GM19438 (cell line): ENCODE results near the gene SMIM38.
"Not testable (repeated sequence)": the region's sequence is repeated elsewhere in the genome, so short reads cannot be mapped to it uniquely, and the experiment has no call there.

Experiments used
- ATAC-seq: cut with Tn5 transposase; IDR thresholded peaks from one replicate; pipeline ENCODE4 v1.9.1; 2021; ENCODE audit warnings: low read depth; ENCODE audit not compliant: unreplicated experiment

The SMIM38 gene

GRCh38 chr11:69121621-69122325, 34.0 kb upstream of the SMIM38 start:
- ATAC-seq: no peak

DNA sequence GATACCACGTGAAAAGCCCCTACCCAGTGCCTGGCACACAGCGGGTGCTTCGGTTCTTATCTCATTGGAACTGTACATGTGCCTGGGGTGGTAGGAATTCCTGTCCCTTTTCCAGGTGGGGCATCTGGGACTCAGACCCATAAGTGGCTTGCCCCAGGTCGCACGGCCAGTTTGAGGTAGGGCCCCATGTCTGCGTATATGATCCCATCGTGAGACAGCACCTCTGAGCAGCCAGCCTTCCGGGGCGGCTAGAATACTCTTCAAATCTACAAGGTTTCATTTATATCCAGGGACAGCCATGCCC, 33.5 kb upstream of the SMIM38 start:
- ATAC-seq: no peak

- no peak for ATAC-seq
These were observed 32.9 kb upstream of the SMIM38 start for GRCh38 chr11:69122630-69123431.

DNA sequence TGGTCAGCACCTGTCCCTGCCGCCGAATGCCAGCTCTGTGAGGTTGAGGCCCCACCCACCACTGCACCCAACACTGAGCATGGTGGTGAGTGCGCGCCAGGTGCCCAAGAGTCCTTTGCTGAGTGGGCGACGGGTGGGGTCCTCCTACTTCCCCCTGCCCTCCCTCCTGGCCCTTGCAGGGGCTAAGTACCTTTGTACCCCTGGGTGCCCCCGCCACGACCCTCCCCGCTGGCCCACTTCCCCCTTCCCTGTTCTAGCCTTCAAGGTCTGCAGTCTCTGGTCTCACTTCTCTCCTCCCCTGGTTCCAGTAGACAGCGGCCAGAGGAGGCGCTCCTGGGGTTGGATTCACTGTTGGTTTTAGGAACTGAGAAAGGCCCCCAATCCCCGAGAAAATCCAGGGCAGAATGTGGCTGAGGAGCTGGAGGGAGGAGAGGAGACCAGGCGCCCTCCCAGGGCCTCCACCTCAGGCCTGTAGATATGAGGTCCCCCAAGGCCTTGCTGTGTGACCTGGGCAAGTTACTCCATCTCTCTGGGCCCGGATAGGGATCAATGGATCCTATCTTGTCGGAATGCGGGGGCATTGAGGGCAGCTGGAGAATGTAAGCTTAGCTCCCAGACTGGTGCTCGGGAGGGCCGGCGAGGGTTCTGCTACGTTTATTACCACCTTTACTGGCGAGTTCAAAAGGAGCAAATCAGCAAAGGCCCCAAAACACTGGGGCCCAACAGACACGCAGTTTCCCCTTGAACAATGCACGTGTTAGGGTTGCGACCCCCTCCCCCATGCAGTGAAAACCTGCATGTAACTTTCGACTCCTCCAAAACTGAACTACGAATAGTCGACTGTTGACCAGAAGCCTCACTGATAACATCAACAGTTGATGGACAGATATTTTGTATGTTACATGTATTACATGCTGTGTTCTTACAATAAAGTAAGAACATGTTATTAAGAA, 31.9 kb upstream of the SMIM38 start:
- no peak for ATAC-seq

GRCh38 chr11:69125861-69126260, 29.9 kb upstream of the SMIM38 start:
- no peak for ATAC-seq

GRCh38 chr11:69126286-69126685, 29.4 kb upstream of the SMIM38 start:
- no peak for ATAC-seq

DNA sequence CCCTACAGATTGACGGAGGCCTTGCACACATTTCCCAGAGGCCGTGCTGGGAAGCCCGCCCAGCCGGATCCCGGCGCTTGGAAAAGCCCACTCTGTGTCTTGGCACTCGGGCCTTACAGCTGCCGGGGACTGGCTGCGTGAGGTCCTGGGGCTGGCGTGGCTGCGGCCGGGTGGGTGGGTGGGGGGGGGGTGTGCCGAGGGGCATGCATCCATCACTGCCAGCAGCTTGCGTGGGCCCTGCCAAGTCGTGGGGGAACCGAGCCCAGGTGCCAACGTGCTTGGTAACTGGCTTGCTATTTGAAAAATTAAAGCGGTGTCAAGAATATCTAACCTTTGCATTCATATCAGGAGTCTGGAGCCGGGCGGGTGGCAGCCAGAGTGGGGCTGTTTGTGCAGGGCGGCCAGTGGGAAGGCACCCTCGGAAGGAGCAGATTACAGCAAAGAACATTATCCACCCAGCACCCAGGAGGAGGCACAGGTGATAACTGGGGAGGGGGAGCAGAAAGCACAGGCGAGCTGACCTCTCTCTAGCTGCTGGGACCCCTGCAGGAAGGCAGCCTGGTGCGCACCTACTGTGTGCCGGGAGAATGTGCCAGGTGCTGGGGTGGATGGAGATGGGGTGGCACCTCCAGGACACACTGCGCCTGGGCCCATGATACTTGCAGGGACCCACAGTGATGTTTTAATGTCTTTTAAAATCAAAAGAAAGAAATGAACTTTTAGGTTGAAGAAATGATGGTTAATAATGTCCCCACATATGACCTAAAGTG, 28.5 kb upstream of the SMIM38 start:
- no peak for ATAC-seq

DNA sequence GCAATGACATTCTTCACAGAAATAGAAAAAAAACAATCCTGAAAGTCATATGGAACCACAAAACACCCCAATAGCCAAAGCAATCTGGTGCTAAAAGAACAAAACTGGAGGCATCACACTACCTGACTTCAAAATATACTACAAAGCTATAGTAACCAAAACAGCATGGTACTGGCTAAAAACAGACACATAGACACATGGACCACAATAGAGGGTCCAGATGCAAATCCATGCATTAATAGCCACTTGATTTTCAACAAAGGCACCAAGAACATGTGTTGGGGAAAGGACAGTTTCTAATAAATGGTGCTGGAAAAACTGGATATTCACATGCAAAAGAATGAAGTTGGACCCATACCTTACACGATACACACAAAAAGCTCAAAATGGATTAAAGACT, 27.9 kb upstream of the SMIM38 start:
- no peak for ATAC-seq

DNA sequence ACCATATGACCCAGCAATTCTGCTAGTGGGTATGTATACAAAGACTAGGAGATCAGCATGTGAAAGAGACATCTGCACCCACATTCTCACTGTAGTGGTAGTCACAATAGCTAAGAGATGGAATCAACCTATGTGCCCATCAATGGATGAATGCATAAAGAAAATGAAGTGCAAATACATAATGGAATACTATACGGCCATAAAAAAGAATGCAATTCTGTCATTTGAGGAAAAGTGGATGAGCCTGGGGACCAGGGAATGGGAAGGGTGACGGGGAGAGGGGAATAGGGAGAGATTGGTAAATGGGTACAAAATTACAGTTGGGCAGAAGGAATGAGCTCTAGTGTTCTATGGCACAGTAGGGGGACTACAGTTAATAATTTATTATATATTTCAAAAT, 26.7 kb upstream of the SMIM38 start:
- ATAC-seq: no peak

DNA sequence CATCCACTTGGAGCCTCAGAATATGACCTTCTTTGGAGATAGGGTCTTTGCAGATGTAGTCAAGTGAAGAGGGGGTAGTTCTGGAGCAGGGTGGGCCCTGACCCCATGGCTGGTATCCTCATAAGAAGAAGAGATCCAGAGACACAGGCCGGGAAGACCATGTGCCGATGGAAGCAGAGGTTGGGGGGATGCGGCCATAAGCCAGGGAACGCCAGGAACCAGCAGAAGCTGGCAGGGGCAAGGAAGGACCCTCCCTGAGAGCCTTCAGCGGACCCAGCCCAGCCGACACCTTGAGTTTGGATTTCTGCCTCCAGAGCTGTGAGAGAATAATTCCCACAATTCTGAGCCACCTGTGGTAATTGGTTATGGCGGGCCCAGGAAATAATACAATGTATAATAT, 26.1 kb upstream of the SMIM38 start:
- ATAC-seq: no peak

GRCh38 chr11:69130654-69131053, 25.1 kb upstream of the SMIM38 start:
- ATAC-seq: no peak

DNA sequence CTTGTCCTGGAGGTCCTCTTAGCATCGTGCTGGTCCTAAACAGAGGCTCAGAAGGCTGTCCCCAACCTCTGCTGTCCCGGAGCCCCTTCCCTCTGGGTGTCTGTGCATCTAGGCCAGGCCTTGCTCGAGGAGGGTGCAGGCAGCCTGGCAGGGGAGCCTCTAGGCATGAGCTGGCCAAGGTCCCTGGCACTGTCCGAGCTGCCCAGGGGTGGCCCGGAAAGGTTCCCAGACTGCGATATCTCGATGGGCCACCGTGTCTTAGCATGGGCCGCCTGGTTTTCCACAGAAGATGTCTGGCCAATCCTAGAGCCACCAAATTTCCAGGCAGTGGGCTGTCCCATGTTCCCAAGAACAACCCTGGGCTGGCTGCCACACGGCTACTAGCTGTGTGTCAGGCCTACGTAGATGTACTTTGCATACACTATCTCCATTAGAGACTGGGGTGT, 24.6 kb upstream of the SMIM38 start:
- no peak for ATAC-seq

GRCh38 chr11:69131644-69132300, 24.0 kb upstream of the SMIM38 start:
- no peak for ATAC-seq

DNA sequence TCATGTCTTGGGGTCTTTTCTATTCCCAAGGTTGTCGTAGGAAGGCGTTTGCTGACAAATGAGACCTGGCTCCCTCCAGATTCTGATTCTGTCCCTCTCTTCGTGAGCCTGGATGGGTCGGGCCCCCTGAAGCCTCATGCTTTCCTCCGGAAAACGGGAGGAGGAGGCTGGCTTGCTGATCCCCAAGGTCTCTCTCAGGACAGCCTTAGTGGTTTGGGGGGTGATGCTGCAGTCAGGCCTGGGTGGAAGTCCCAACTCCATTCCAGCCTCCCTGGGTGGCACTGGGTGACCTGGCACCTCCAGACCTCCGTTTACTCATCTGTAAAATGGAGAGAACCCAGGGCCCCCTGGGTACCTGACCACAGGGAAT, 23.4 kb upstream of the SMIM38 start:
- no peak for ATAC-seq

DNA sequence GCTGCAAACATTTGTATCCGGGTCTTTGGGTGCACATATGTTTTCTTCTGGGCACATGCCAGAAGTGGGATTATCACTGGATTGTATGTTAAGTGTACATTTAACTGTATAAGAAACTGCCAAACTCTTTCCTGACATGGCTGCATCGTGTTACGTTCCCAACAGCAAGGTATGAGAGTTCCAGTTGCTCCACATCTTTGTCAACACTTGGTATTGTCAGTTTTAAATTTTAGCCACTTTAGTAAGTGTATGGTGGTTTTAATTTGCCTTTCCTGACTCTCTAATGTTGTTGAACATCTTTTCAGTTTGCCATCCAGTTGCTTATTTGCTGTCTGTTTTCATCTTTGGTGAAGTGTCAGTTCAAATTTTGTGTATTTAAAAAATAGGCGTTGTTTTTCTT, 22.5 kb upstream of the SMIM38 start:
- no peak for ATAC-seq

DNA sequence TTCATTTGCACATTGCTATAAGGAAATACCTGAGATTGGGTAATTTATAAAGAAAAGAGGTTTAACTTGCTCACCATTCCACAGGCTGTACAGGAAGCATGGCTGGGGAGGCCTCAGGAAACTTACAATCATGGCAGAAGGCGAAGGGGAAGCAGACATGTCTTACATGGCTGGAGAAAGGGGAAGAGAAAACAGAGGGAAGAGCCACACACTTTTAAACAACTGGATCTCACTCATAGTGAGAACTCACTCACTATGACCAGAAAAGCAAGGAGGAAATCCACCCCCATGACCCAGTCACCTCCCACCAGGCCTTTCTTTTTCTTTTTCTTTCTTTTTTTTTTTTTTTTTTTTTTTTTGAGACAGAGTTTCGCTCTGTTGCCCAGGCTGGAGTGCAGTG, 21.6 kb upstream of the SMIM38 start:
- ATAC-seq: not testable (repeated sequence)

GRCh38 chr11:69134957-69135356, 20.8 kb upstream of the SMIM38 start:
- no peak for ATAC-seq

DNA sequence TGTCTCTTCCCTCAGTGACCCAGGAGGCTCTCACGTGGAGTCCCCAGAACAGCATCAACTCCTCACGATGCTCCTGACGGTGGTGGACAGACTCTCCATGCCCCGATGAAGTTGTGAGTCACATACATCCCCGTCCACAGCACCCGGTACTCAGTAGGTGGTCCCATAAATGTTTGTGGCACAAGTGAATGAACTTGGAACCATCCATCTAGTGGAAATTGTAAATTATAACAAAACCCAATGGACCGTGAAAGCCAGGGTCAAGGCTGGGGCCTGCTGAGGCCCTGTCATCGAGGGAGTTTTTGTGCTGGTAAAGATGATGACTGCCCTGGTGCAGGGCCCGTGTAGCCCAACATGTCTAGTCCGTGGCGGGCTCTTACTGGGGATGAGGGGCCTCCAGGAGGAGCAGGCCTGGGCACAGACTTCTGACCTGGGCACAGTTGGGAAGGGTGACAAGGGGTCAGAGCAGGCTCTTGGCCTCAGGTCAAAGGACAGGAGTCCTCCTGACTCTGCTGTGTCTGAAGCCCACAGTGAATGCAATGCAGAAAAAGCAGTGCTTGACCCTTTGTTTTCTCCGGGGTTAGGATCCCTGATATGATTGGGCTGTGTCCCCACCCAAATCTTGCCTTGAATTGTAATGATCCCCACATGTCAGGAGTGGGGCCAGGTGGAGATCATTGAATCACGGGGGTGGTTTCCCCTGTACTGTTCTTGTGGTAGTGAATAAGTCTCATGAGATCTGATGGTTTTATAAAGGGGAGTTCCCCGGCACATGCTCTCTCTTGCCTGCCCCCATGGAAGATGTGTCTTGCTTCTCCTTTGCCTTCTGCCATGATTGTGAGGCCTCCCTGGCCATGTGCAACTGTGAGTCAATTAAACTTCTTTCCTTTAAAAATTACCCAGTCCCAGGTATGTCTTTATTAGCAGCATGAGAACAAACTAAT, 20.0 kb upstream of the SMIM38 start:
- ATAC-seq: no peak

- no peak for ATAC-seq
These were observed 19.3 kb upstream of the SMIM38 start for GRCh38 chr11:69136471-69136870.
